HFF-Myc (cell line): ENCODE results near the gene ETFRF1.

Experiments
- DNase-seq: peaks from one replicate; pipeline ENCODE4 v3.0.0-alpha.2; 2011; ENCODE audit warnings: low read depth; ENCODE audit errors: extremely low read depth
- H3K4me3 ChIP-seq: replicated peaks from 2 replicates; pipeline ENCODE4 v1.5.1; 2011; ENCODE audit warnings: low read depth, mild to moderate bottlenecking, control low read depth, low read length
- CTCF ChIP-seq: IDR thresholded peaks from 2 replicates; pipeline ENCODE4 v1.5.1; 2012; ENCODE audit warnings: mild to moderate bottlenecking, low read depth, low read length, control low read depth; ENCODE audit errors: missing control alignments

ETFRF1 gene

GRCh38 chr12:25195056-25195971 lies at the start of gene ETFRF1, which contains the start of gene DNAI7:
Gene ETFRF1, plus strand, starts transcription at chr12:25195237. Its CDS starts 8,720 bp downstream, at chr12:25203957.
Gene DNAI7, minus strand, starts transcription at chr12:25195160. Its CDS starts 82 bp downstream, at chr12:25195078.
- peak within 1 kb of the TSS; percentile 75 for H3K4me3 ChIP-seq
- DNase-seq, result peak; percentile 85
- TF ChIP-seq CTCF, result no peak

- TF ChIP-seq CTCF, result no peak
- no peak for DNase-seq
- H3K4me3 ChIP-seq, result no peak overlapping the region
Measured at GRCh38 chr12:25146686-25147085, 48.4 kb upstream of the ETFRF1 start.

GRCh38 chr12:25151476-25151875 lies 43.6 kb upstream of the ETFRF1 start:
- no peak for TF ChIP-seq CTCF
- DNase-seq, result peak; percentile 89

GRCh38 chr12:25152055-25152454 lies 43.0 kb upstream of the ETFRF1 start:
- no peak for TF ChIP-seq CTCF
- H3K4me3 ChIP-seq, result no peak overlapping the region
- DNase-seq, result no peak

More at GRCh38 chr12:25151476-25151875, 43.6 kb upstream of the ETFRF1 start:
- H3K4me3 ChIP-seq, result no peak overlapping the region

- H3K4me3 ChIP-seq, result no peak overlapping the region
- DNase-seq, result peak; percentile 20
Measured at GRCh38 chr12:25155022-25155576, 39.9 kb upstream of the ETFRF1 start.

GRCh38 chr12:25156061-25156460 lies 39.0 kb upstream of the ETFRF1 start:
- no peak overlapping the region for H3K4me3 ChIP-seq
- DNase-seq, result no peak
- no peak for TF ChIP-seq CTCF

More at GRCh38 chr12:25155022-25155576, 39.9 kb upstream of the ETFRF1 start:
- TF ChIP-seq CTCF, result peak; percentile 57
